Gastroesophageal sphincter (tissue), 3 donors: Measurements from ENCODE around the gene SHLD2.
"Not testable (repeated sequence)": the region's sequence is repeated elsewhere in the genome, so short reads cannot be mapped to it uniquely, and the experiment has no call there.

Experiments used
- EP300 ChIP-seq: sonication (generic); formaldehyde crosslinking; IDR thresholded peaks from one replicate; pipeline ENCODE4 v1.6.1; 2017; ENCODE audit warnings: antibody characterized with exemption, mild to moderate bottlenecking
- POLR2A ChIP-seq, 2 donors: fragments of 450-650 bp; IDR thresholded peaks; one replicate each; pipeline ENCODE4 v1.6.1; 2017; ENCODE audit warnings: antibody characterized with exemption in 2 of 2, mild to moderate bottlenecking in 2 of 2, moderate library complexity in 1 of 2
- POLR2AphosphoS5 ChIP-seq: sonication (generic); formaldehyde crosslinking; IDR thresholded peaks from one replicate; pipeline ENCODE4 v1.6.1; 2017; ENCODE audit warnings: antibody characterized with exemption
- TF ChIP-seq, protein P1 (sequence below), 4 experiments: fragments of 200-600 bp in 2 of 4; fragments of 450-650 bp in 2 of 4; sonication (generic) in 1 of 4; IDR thresholded peaks; one replicate each; pipeline ENCODE4 v1.5.1; 2017 to 2019; ENCODE audit warnings: antibody characterized with exemption in 4 of 4, mild to moderate bottlenecking in 2 of 4, moderate library complexity in 2 of 4

DNA sequence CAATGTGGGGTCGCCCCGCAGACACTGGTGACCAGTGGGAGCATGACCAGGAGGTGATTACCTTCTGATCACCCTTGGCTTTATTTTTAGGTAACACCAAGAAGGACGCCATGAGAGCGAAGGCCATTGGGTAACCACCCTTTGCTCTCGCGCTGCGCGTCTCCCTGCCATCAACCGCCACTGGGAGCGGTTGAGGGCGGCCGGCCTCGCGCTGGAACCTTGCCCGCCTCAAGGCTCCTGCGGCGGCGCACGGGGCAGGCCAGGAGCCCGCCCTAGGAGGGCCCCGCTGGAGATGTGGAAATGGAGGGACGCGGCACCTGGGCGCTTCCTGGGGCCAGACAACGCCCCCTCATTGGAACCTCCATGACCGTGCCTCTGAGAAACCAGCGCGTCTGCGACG, 127.8 kb downstream of the SHLD2 start:
- not testable (repeated sequence) for TF ChIP-seq POLR2A (IDR thresholded peaks at IDR 0.05); POLR2AphosphoS5; EP300
- TF ChIP-seq, protein P1, sequence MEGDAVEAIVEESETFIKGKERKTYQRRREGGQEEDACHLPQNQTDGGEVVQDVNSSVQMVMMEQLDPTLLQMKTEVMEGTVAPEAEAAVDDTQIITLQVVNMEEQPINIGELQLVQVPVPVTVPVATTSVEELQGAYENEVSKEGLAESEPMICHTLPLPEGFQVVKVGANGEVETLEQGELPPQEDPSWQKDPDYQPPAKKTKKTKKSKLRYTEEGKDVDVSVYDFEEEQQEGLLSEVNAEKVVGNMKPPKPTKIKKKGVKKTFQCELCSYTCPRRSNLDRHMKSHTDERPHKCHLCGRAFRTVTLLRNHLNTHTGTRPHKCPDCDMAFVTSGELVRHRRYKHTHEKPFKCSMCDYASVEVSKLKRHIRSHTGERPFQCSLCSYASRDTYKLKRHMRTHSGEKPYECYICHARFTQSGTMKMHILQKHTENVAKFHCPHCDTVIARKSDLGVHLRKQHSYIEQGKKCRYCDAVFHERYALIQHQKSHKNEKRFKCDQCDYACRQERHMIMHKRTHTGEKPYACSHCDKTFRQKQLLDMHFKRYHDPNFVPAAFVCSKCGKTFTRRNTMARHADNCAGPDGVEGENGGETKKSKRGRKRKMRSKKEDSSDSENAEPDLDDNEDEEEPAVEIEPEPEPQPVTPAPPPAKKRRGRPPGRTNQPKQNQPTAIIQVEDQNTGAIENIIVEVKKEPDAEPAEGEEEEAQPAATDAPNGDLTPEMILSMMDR (IDR thresholded peaks at IDR 0.05), result not testable (repeated sequence)
